Suprapubic skin (tissue), 4 donors: Measurements from ENCODE around the gene PPP6R3. TPM values are rescaled to one million over a fixed set of nuclear protein-coding genes. Genes with fewer than 3 reads are reported as not detected.
"Not testable (repeated sequence)": the region's sequence is repeated elsewhere in the genome, so short reads cannot be mapped to it uniquely, and the experiment has no call there.

Experiments
- DNase-seq, 2 donors: peaks; one replicate each; pipeline ENCODE4 v3.0.0-alpha.2; 2019; ENCODE audit warnings: low spot score in 2 of 2
- H3K27ac ChIP-seq: fragments of 200-600 bp; sonication (generic); one replicate; pipeline ENCODE4 v1.5.1; 2019
- H3K27me3 ChIP-seq: fragments of 200-600 bp; sonication (generic); one replicate; pipeline ENCODE4 v1.5.1; 2019
- H3K36me3 ChIP-seq: fragments of 200-600 bp; sonication (generic); one replicate; pipeline ENCODE4 v1.5.1; 2019
- H3K4me1 ChIP-seq: fragments of 200-600 bp; sonication (generic); one replicate; pipeline ENCODE4 v1.5.1; 2019
- H3K4me3 ChIP-seq: fragments of 200-600 bp; sonication (generic); one replicate; pipeline ENCODE4 v1.5.1; 2019; ENCODE audit warnings: mild to moderate bottlenecking
- H3K9me3 ChIP-seq: fragments of 200-600 bp; sonication (generic); one replicate; pipeline ENCODE4 v1.5.1; 2019
- CTCF ChIP-seq, 2 donors: fragments of 200-600 bp in 1 of 2; fragments of 450-650 bp in 1 of 2; sonication (generic) in 1 of 2; IDR thresholded peaks; one replicate each; pipeline ENCODE4 v1.5.1; 2016 to 2019; ENCODE audit warnings: antibody characterized with exemption in 2 of 2, mild to moderate bottlenecking in 1 of 2, moderate library complexity in 1 of 2
- EP300 ChIP-seq: sonication (generic); formaldehyde crosslinking; IDR thresholded peaks from one replicate; pipeline ENCODE4 v1.6.1; 2017; ENCODE audit warnings: antibody characterized with exemption
- POLR2A ChIP-seq, 2 donors: fragments of 450-650 bp; IDR thresholded peaks; one replicate each; pipeline ENCODE4 v1.6.1; 2017; ENCODE audit warnings: antibody characterized with exemption in 2 of 2, mild to moderate bottlenecking in 2 of 2, moderate library complexity in 2 of 2
- POLR2AphosphoS5 ChIP-seq, 3 donors: sonication (generic); formaldehyde crosslinking; IDR thresholded peaks; one replicate each; pipeline ENCODE4 v1.6.1; 2017; ENCODE audit warnings: antibody characterized with exemption in 3 of 3
- WGBS: methylation state at CpG from one replicate; pipeline ENCODE4 v1.1.5; 2018; 5-methylcytosine and 5-hydroxymethylcytosine counted together
- total RNA-seq, 4 donors: library from RNA; depleted of rRNA; stranded (reverse); fragments of >200 nt; gene quantifications; one replicate each; pipeline ENCODE4 v1.1.0, GENCODE V29; 2016

The PPP6R3 gene
- total RNA-seq, 4 donors from 2014 or later: 81.8 to 197 (median 97.0) TPM

GRCh38 chr11:68533945-68534344 lies 73.4 kb downstream of the PPP6R3 start:
- 67% methylated on average over 7 of the region's 7 CpGs for WGBS
- no peaks in the 10 kb centered on the region for H3K9me3 ChIP-seq
- H3K36me3 ChIP-seq: peaks cover 17% of the 10 kb centered on the region
- no peak overlapping the region for H3K4me3 ChIP-seq
- DNase-seq: no peak
- H3K4me1 ChIP-seq: peaks cover 9% of the 10 kb centered on the region
- H3K27ac ChIP-seq: no peak overlapping the region
- no peaks in the 10 kb centered on the region for H3K27me3 ChIP-seq
- TF ChIP-seq POLR2AphosphoS5 (IDR thresholded peaks at IDR 0.05): no peak
- TF ChIP-seq CTCF (IDR thresholded peaks at IDR 0.05): no peak
- no peak for TF ChIP-seq POLR2A (IDR thresholded peaks at IDR 0.05)
- TF ChIP-seq EP300: no peak

- 69% methylated on average over 8 of the region's 8 CpGs for WGBS
- no peak overlapping the region for H3K4me3 ChIP-seq
- peaks cover 13% of the 10 kb centered on the region for H3K4me1 ChIP-seq
- no peaks in the 10 kb centered on the region for H3K9me3 ChIP-seq
- peaks cover 26% of the 10 kb centered on the region for H3K36me3 ChIP-seq
- DNase-seq: no peak
- H3K27ac ChIP-seq: no peak overlapping the region
- TF ChIP-seq EP300 (no peak), POLR2A (IDR thresholded peaks at IDR 0.05) (no peak), POLR2AphosphoS5 (IDR thresholded peaks at IDR 0.05) (no peak), CTCF (IDR thresholded peaks at IDR 0.05) (no peak)
- no peaks in the 10 kb centered on the region for H3K27me3 ChIP-seq
Measured at GRCh38 chr11:68535098-68535497, 74.5 kb downstream of the PPP6R3 start.

- no peak overlapping the region for H3K4me3 ChIP-seq
- no peak for TF ChIP-seq POLR2A (IDR thresholded peaks at IDR 0.05)
- no peak for TF ChIP-seq POLR2AphosphoS5 (IDR thresholded peaks at IDR 0.05)
- no peak for TF ChIP-seq EP300
- no peak for TF ChIP-seq CTCF (IDR thresholded peaks at IDR 0.05)
- no peaks in the 10 kb centered on the region for H3K9me3 ChIP-seq
- peaks cover 34% of the 10 kb centered on the region for H3K36me3 ChIP-seq
- H3K27me3 ChIP-seq: no peaks in the 10 kb centered on the region
- peaks cover 13% of the 10 kb centered on the region for H3K4me1 ChIP-seq
- no peak overlapping the region for H3K27ac ChIP-seq
- DNase-seq: no peak
- 99% methylated on average over 2 of the region's 2 CpGs for WGBS
Measured at GRCh38 chr11:68536706-68537105, 76.2 kb downstream of the PPP6R3 start.

GRCh38 chr11:68538025-68538424 lies 77.5 kb downstream of the PPP6R3 start:
- TF ChIP-seq EP300: no peak
- no peak for TF ChIP-seq POLR2A (IDR thresholded peaks at IDR 0.05)
- no peak for TF ChIP-seq POLR2AphosphoS5 (IDR thresholded peaks at IDR 0.05)
- TF ChIP-seq CTCF (IDR thresholded peaks at IDR 0.05): no peak
- no peak overlapping the region for H3K4me3 ChIP-seq
- H3K27me3 ChIP-seq: no peaks in the 10 kb centered on the region
- DNase-seq: no peak
- 91% methylated on average over 6 of the region's 6 CpGs for WGBS
- no peaks in the 10 kb centered on the region for H3K9me3 ChIP-seq
- no peak overlapping the region for H3K27ac ChIP-seq
- H3K4me1 ChIP-seq: peaks cover 13% of the 10 kb centered on the region
- H3K36me3 ChIP-seq: peaks cover 37% of the 10 kb centered on the region

GRCh38 chr11:68539395-68539794 lies 78.8 kb downstream of the PPP6R3 start:
- Histone ChIP-seq H3K36me3 (peaks cover 40% of the 10 kb centered on the region), H3K9me3 (no peaks in the 10 kb centered on the region), H3K27ac (no peak overlapping the region), H3K4me1 (peaks cover 9% of the 10 kb centered on the region), H3K4me3 (no peak overlapping the region), H3K27me3 (no peaks in the 10 kb centered on the region)
- WGBS: 91% methylated on average over 2 of the region's 2 CpGs
- TF ChIP-seq POLR2A (IDR thresholded peaks at IDR 0.05) (no peak), EP300 (no peak), CTCF (IDR thresholded peaks at IDR 0.05) (no peak), POLR2AphosphoS5 (IDR thresholded peaks at IDR 0.05) (no peak)
- DNase-seq: no peak

GRCh38 chr11:68540504-68540903 lies 80.0 kb downstream of the PPP6R3 start:
- H3K9me3 ChIP-seq, H3K4me3 ChIP-seq, H3K27me3 ChIP-seq, H3K27ac ChIP-seq, DNase-seq: not testable (repeated sequence)
- Histone ChIP-seq H3K4me1 (peaks cover 14% of the 10 kb centered on the region), H3K36me3 (peaks cover 41% of the 10 kb centered on the region)
- WGBS: 90% methylated on average over 7 of the region's 7 CpGs
